HepG2 (cell line): ENCODE data around the gene UST. TPM values are rescaled to one million over a fixed set of nuclear protein-coding genes. Genes with fewer than 3 reads are reported as not detected.

ENCODE experiments used
- AGO2 ChIP-seq: fragments of 200-400 bp; formaldehyde crosslinking; optimal IDR thresholded peaks from 2 replicates; pipeline ENCODE3; 2017; ENCODE audit warnings: mild to moderate bottlenecking, low read depth, low read length, moderate library complexity
- GATAD1 ChIP-seq: IDR thresholded peaks from 2 replicates; pipeline ENCODE4 v1.6.1; 2016; ENCODE audit warnings: missing genetic modification reagents, missing compliant biosample characterization
- HMG20A ChIP-seq: IDR thresholded peaks from 2 replicates; pipeline ENCODE4 v1.6.1; 2016; ENCODE audit warnings: borderline replicate concordance
- IRF2 ChIP-seq: IDR thresholded peaks from 2 replicates; pipeline ENCODE4 v1.6.1; 2018; ENCODE audit warnings: missing genetic modification reagents, missing compliant biosample characterization
- JUN ChIP-seq: sonication (generic); formaldehyde crosslinking; IDR thresholded peaks from 2 replicates; pipeline ENCODE4 v1.4.0; 2020; ENCODE audit warnings: mild to moderate bottlenecking, missing genetic modification reagents
- KAT8 ChIP-seq: IDR thresholded peaks from 2 replicates; pipeline ENCODE4 v1.6.1; 2016; ENCODE audit warnings: missing genetic modification reagents, missing compliant biosample characterization
- KLF16 ChIP-seq, 2 experiments: sonication (generic) in 1 of 2; formaldehyde crosslinking in 1 of 2; IDR thresholded peaks; 2 replicates each; pipeline versions ENCODE4 v1.6.1 to v1.8.0; 2016 to 2023; ENCODE audit warnings: missing genetic modification reagents in 2 of 2, missing compliant biosample characterization in 1 of 2
- NFIB ChIP-seq: sonication (generic); formaldehyde crosslinking; IDR thresholded peaks from 2 replicates; pipeline ENCODE4 v1.9.0; 2021; ENCODE audit warnings: missing genetic modification reagents, mild to moderate bottlenecking, borderline replicate concordance
- PLSCR1 ChIP-seq: sonication (generic); formaldehyde crosslinking; IDR thresholded peaks from 2 replicates; pipeline ENCODE4 v1.5.0; 2020; ENCODE audit warnings: missing genetic modification reagents, mild to moderate bottlenecking, borderline replicate concordance
- RAD21 ChIP-seq: fragments of 450-650 bp; formaldehyde crosslinking; IDR thresholded peaks from 2 replicates; pipeline ENCODE4 v1.5.0; 2020; ENCODE audit warnings: mild to moderate bottlenecking
- RNF2 ChIP-seq: fragments of 450-650 bp; conservative IDR thresholded peaks from 2 replicates; pipeline ENCODE4 v1.6.1; 2016; ENCODE audit warnings: low read depth
- SIN3A ChIP-seq: IDR thresholded peaks from 2 replicates; pipeline ENCODE4 v1.6.1; 2011; ENCODE audit warnings: low read depth, mild to moderate bottlenecking, control low read depth, low read length, borderline replicate concordance
- SIX1 ChIP-seq: sonication (generic); formaldehyde crosslinking; IDR thresholded peaks from 2 replicates; pipeline ENCODE4 v1.4.0; 2020; ENCODE audit warnings: missing genetic modification reagents, borderline replicate concordance
- SRSF1 ChIP-seq: fragments of 200-400 bp; formaldehyde crosslinking; optimal IDR thresholded peaks from 2 replicates; pipeline ENCODE3; 2017; ENCODE audit warnings: mild to moderate bottlenecking, low read depth, low read length, moderate library complexity
- SSRP1 ChIP-seq: IDR thresholded peaks from 2 replicates; pipeline ENCODE4 v1.6.1; 2016; ENCODE audit warnings: control low read depth
- ZFP62 ChIP-seq: sonication (generic); formaldehyde crosslinking; IDR thresholded peaks from 2 replicates; pipeline ENCODE4 v1.4.0; 2020; ENCODE audit warnings: missing genetic modification reagents
- ZNF143 ChIP-seq: sonication (generic); formaldehyde crosslinking; IDR thresholded peaks from 2 replicates; pipeline ENCODE4 v1.4.0; 2020; ENCODE audit warnings: missing genetic modification reagents
- ZNF367 ChIP-seq: sonication (generic); formaldehyde crosslinking; IDR thresholded peaks from 2 replicates; pipeline ENCODE4 v1.4.0; 2020; ENCODE audit warnings: missing genetic modification reagents, borderline replicate concordance
- ZNF7 ChIP-seq: IDR thresholded peaks from 2 replicates; pipeline ENCODE4 v1.6.1; 2016; ENCODE audit warnings: missing biosample characterization, missing genetic modification reagents
- ZNF780A ChIP-seq: sonication (generic); formaldehyde crosslinking; IDR thresholded peaks from 2 replicates; pipeline ENCODE4 v1.8.0; 2022; ENCODE audit warnings: mild to moderate bottlenecking, missing genetic modification reagents, moderate library complexity
- ZNF879 ChIP-seq: sonication (generic); formaldehyde crosslinking; IDR thresholded peaks from 2 replicates; pipeline ENCODE4 v1.8.1; 2023; ENCODE audit warnings: missing genetic modification reagents
- polyA plus RNA-seq, 8 experiments: library from polyadenylated mRNA; depleted of rRNA in 3 of 8; stranded (reverse) in 7 of 8; unstranded in 1 of 8; fragments of >200 nt; fragmentation: Illumina TruSeq in 4 of 8; extraction: Trizol in 4 of 8; gene quantifications; 2 replicates each; pipeline versions ENCODE4 v1.2.1 to v1.2.3, GENCODE V29; 2011 to 2016; ENCODE audit warnings: low read depth in 4 of 8, missing spikeins in 1 of 8, mixed read lengths in 1 of 8; ENCODE audit not compliant: insufficient read depth in 1 of 8
- total RNA-seq, 5 experiments: library from RNA; depleted of rRNA; stranded (reverse); fragments of >200 nt; fragmentation: Illumina TruSeq; extraction: Trizol; gene quantifications; 2 replicates each; pipeline ENCODE4 v1.2.3, GENCODE V29; 2016; ENCODE audit warnings: low read depth in 1 of 5
- TF ChIP-seq, protein P1 (sequence below): sonication (generic); formaldehyde crosslinking; IDR thresholded peaks from 2 replicates; pipeline ENCODE4 v1.5.1; 2020; ENCODE audit warnings: mild to moderate bottlenecking, moderate library complexity, missing genetic modification reagents
- TF ChIP-seq, protein P2 (sequence below): sonication (generic); formaldehyde crosslinking; IDR thresholded peaks from 2 replicates; pipeline ENCODE4 v1.4.0; 2020; ENCODE audit warnings: missing genetic modification reagents
- TF ChIP-seq, protein P3 (sequence below): sonication (generic); formaldehyde crosslinking; IDR thresholded peaks from 2 replicates; pipeline ENCODE4 v1.5.0; 2020; ENCODE audit warnings: mild to moderate bottlenecking, missing genetic modification reagents

UST gene
- total and polyA plus RNA-seq, 2 of the 13 experiments (the other 11 are each of a cell fraction or from before 2014, with no cell fraction given): 0.27 TPM; not detected in 1

- TF ChIP-seq, protein P1, sequence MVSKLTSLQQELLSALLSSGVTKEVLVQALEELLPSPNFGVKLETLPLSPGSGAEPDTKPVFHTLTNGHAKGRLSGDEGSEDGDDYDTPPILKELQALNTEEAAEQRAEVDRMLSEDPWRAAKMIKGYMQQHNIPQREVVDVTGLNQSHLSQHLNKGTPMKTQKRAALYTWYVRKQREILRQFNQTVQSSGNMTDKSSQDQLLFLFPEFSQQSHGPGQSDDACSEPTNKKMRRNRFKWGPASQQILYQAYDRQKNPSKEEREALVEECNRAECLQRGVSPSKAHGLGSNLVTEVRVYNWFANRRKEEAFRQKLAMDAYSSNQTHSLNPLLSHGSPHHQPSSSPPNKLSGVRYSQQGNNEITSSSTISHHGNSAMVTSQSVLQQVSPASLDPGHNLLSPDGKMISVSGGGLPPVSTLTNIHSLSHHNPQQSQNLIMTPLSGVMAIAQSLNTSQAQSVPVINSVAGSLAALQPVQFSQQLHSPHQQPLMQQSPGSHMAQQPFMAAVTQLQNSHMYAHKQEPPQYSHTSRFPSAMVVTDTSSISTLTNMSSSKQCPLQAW (CRISPR knock-in tag): peak; percentile 85
- no peak for TF ChIP-seq ZFP62 (CRISPR knock-in tag)
- no peak for TF ChIP-seq SRSF1
- peak; percentile 94; the same call in 1 of the 2 replicates for TF ChIP-seq ZNF367 (CRISPR knock-in tag)
- TF ChIP-seq, protein P2, sequence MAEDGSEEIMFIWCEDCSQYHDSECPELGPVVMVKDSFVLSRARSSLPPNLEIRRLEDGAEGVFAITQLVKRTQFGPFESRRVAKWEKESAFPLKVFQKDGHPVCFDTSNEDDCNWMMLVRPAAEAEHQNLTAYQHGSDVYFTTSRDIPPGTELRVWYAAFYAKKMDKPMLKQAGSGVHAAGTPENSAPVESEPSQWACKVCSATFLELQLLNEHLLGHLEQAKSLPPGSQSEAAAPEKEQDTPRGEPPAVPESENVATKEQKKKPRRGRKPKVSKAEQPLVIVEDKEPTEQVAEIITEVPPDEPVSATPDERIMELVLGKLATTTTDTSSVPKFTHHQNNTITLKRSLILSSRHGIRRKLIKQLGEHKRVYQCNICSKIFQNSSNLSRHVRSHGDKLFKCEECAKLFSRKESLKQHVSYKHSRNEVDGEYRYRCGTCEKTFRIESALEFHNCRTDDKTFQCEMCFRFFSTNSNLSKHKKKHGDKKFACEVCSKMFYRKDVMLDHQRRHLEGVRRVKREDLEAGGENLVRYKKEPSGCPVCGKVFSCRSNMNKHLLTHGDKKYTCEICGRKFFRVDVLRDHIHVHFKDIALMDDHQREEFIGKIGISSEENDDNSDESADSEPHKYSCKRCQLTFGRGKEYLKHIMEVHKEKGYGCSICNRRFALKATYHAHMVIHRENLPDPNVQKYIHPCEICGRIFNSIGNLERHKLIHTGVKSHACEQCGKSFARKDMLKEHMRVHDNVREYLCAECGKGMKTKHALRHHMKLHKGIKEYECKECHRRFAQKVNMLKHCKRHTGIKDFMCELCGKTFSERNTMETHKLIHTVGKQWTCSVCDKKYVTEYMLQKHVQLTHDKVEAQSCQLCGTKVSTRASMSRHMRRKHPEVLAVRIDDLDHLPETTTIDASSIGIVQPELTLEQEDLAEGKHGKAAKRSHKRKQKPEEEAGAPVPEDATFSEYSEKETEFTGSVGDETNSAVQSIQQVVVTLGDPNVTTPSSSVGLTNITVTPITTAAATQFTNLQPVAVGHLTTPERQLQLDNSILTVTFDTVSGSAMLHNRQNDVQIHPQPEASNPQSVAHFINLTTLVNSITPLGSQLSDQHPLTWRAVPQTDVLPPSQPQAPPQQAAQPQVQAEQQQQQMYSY (CRISPR knock-in tag): no peak
- TF ChIP-seq GATAD1 (CRISPR knock-in tag): no peak; the same call in 1 of the 2 replicates
- TF ChIP-seq AGO2: no peak
- no peak for TF ChIP-seq ZNF879 (CRISPR knock-in tag)
- peak; percentile 82 for TF ChIP-seq ZNF7 (CRISPR knock-in tag)
- TF ChIP-seq SSRP1: 0 out of 2 replicates have a peak, but pooled peaks have one; percentile 75
- peak; percentile 91 for TF ChIP-seq IRF2 (CRISPR knock-in tag)
- peak; percentile 66 for TF ChIP-seq KAT8 (CRISPR knock-in tag)
- TF ChIP-seq, protein P3, sequence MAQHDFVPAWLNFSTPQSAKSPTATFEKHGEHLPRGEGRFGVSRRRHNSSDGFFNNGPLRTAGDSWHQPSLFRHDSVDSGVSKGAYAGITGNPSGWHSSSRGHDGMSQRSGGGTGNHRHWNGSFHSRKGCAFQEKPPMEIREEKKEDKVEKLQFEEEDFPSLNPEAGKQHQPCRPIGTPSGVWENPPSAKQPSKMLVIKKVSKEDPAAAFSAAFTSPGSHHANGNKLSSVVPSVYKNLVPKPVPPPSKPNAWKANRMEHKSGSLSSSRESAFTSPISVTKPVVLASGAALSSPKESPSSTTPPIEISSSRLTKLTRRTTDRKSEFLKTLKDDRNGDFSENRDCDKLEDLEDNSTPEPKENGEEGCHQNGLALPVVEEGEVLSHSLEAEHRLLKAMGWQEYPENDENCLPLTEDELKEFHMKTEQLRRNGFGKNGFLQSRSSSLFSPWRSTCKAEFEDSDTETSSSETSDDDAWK: no peak
- TF ChIP-seq ZNF780A: no peak
- TF ChIP-seq NFIB (CRISPR knock-in tag): no peak
- peak; percentile 53; the same call in 1 of the 2 replicates for TF ChIP-seq SIX1 (CRISPR knock-in tag)
- no peak for TF ChIP-seq ZNF143 (CRISPR knock-in tag)
- peak in 1 of 2 experiments; percentile 49; a peak in 2 of 4 replicates for TF ChIP-seq KLF16 (CRISPR knock-in tag; IDR thresholded peaks at IDR 0.05)
- TF ChIP-seq RAD21 (CRISPR knock-in tag): no peak
- TF ChIP-seq PLSCR1: no peak
- no peak for TF ChIP-seq SIN3A
- peak; percentile 97 for TF ChIP-seq HMG20A (CRISPR knock-in tag)
- TF ChIP-seq RNF2: no peak
- peak; percentile 38; the same call in 1 of the 2 replicates for TF ChIP-seq JUN (CRISPR knock-in tag)
These were observed 232.4 kb downstream of the UST start (continued) for GRCh38 chr6:148979014-148979901.
